Nephron (organoid): ENCODE data around the gene PSME3.

ENCODE experiments used
- H3K27ac Mint-ChIP-seq, 3 experiments: 2 replicates each; pipeline ENCODE4 v1.8.0; 2020; ENCODE audit warnings: mixed read lengths in 3 of 3, mild to moderate bottlenecking in 2 of 3, moderate library complexity in 1 of 3
- H3K27me3 Mint-ChIP-seq: 2 replicates; pipeline ENCODE4 v1.8.0; 2021; ENCODE audit warnings: low read depth, mild to moderate bottlenecking, moderate library complexity, mixed read lengths
- H3K36me3 Mint-ChIP-seq: 2 replicates; pipeline ENCODE4 v1.8.0; 2020; ENCODE audit warnings: low read depth, mixed read lengths
- H3K4me1 Mint-ChIP-seq: 2 replicates; pipeline ENCODE4 v1.8.0; 2020; ENCODE audit warnings: mixed read lengths
- H3K4me3 Mint-ChIP-seq, 3 experiments: 2 replicates each; pipeline ENCODE4 v1.8.0; 2020; ENCODE audit warnings: mild to moderate bottlenecking in 3 of 3, mixed read lengths in 3 of 3, moderate library complexity in 2 of 3
- H3K9me3 Mint-ChIP-seq: 2 replicates; pipeline ENCODE4 v1.8.0; 2020; ENCODE audit warnings: mixed read lengths
- TF ChIP-seq, protein P1 (sequence below), 3 experiments: fragments of 200-600 bp; sonication (generic); IDR thresholded peaks; one replicate each; pipeline ENCODE4 v1.5.0; 2021; ENCODE audit warnings: antibody characterized with exemption in 3 of 3; ENCODE audit not compliant: unreplicated experiment in 3 of 3

PSME3 gene

GRCh38 chr17:42791948-42792347 lies 41.2 kb upstream of the PSME3 start:
- Mint-ChIP-seq H3K4me1 (peaks cover 10% of the 10 kb centered on the region), H3K4me3 (no peak overlapping the region), H3K36me3 (peaks cover 10% of the 10 kb centered on the region), H3K9me3 (no peaks in the 10 kb centered on the region), H3K27ac (no peak overlapping the region), H3K27me3 (peaks cover 3% of the 10 kb centered on the region)
- TF ChIP-seq, protein P1, sequence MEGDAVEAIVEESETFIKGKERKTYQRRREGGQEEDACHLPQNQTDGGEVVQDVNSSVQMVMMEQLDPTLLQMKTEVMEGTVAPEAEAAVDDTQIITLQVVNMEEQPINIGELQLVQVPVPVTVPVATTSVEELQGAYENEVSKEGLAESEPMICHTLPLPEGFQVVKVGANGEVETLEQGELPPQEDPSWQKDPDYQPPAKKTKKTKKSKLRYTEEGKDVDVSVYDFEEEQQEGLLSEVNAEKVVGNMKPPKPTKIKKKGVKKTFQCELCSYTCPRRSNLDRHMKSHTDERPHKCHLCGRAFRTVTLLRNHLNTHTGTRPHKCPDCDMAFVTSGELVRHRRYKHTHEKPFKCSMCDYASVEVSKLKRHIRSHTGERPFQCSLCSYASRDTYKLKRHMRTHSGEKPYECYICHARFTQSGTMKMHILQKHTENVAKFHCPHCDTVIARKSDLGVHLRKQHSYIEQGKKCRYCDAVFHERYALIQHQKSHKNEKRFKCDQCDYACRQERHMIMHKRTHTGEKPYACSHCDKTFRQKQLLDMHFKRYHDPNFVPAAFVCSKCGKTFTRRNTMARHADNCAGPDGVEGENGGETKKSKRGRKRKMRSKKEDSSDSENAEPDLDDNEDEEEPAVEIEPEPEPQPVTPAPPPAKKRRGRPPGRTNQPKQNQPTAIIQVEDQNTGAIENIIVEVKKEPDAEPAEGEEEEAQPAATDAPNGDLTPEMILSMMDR (IDR thresholded peaks at IDR 0.05; ENCODE audit: unreplicated experiment in 3 of 3): no peak

GRCh38 chr17:42792545-42792944 lies 40.7 kb upstream of the PSME3 start:
- Mint-ChIP-seq H3K27ac (no peak overlapping the region), H3K27me3 (peaks cover under 1% of the 10 kb centered on the region)

GRCh38 chr17:42795061-42795460 lies 38.1 kb upstream of the PSME3 start:
- Mint-ChIP-seq H3K27ac (peak overlapping the region in 1 of 3 experiments; percentile 81), H3K9me3 (no peaks in the 10 kb centered on the region), H3K4me1 (peaks cover 28% of the 10 kb centered on the region), H3K27me3 (no peaks in the 10 kb centered on the region), H3K4me3 (peak overlapping the region in 1 of 3 experiments; percentile 79), H3K36me3 (peaks cover 6% of the 10 kb centered on the region)
- TF ChIP-seq, protein P1 (IDR thresholded peaks at IDR 0.05; ENCODE audit: unreplicated experiment in 3 of 3): no peak

More at GRCh38 chr17:42792545-42792944, 40.7 kb upstream of the PSME3 start:
- peaks cover 10% of the 10 kb centered on the region for H3K36me3 Mint-ChIP-seq
- TF ChIP-seq, protein P1 (IDR thresholded peaks at IDR 0.05; ENCODE audit: unreplicated experiment in 3 of 3): no peak
- no peaks in the 10 kb centered on the region for H3K9me3 Mint-ChIP-seq
- H3K4me1 Mint-ChIP-seq: peaks cover 16% of the 10 kb centered on the region
- no peak overlapping the region for H3K4me3 Mint-ChIP-seq

DNA sequence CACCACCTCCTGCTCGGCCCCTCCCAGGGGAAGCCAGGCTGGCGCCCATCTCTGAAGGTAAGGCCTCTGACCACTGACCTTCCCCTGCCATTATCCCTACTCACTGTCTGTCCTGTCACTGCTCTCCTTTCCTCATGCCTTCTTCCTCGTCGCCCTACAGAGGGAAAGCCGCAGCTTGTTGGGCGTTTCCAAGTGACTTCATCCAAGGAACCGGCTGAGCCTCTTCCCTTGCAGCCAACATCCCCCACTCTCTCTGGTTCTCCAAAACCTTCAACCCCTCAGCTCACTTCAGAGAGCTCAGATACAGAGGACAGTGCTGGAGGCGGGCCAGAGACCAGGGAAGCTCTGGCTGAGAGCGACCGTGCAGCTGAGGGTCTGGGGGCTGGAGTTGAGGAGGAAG lies 37.7 kb upstream of the PSME3 start:
- no peaks in the 10 kb centered on the region for H3K27me3 Mint-ChIP-seq

GRCh38 chr17:42796066-42796758 lies 37.0 kb upstream of the PSME3 start:
- Mint-ChIP-seq H3K27ac (peak overlapping the region; percentile 85 to 98 (median 97)), H3K27me3 (no peaks in the 10 kb centered on the region), H3K9me3 (no peaks in the 10 kb centered on the region), H3K4me3 (peak overlapping the region; percentile 97 to 99 (median 98)), H3K4me1 (peaks cover 28% of the 10 kb centered on the region), H3K36me3 (peaks cover 6% of the 10 kb centered on the region)
- TF ChIP-seq, protein P1 (IDR thresholded peaks at IDR 0.05; ENCODE audit: unreplicated experiment in 3 of 3): no peak

More for the DNA sequence above, 37.7 kb upstream of the PSME3 start:
- peak overlapping the region; percentile 67 to 79 (median 74) for H3K4me3 Mint-ChIP-seq
- H3K27ac Mint-ChIP-seq: peak overlapping the region in 2 of 3 experiments; percentile 29 to 81
- H3K9me3 Mint-ChIP-seq: no peaks in the 10 kb centered on the region
- TF ChIP-seq, protein P1 (IDR thresholded peaks at IDR 0.05; ENCODE audit: unreplicated experiment in 3 of 3): no peak
- H3K4me1 Mint-ChIP-seq: peaks cover 28% of the 10 kb centered on the region
- H3K36me3 Mint-ChIP-seq: peaks cover 6% of the 10 kb centered on the region
